ENCODE results near the gene TFEB. TPM values are rescaled to one million over a fixed set of nuclear protein-coding genes. Genes with fewer than 3 reads are reported as not detected.

Gene TFEB
- total RNA-seq: 10 to 100 TPM; 56.0 to 66.7 (median 66.2) TPM
- 48.6 TPM for total RNA-seq (2013)

DNA sequence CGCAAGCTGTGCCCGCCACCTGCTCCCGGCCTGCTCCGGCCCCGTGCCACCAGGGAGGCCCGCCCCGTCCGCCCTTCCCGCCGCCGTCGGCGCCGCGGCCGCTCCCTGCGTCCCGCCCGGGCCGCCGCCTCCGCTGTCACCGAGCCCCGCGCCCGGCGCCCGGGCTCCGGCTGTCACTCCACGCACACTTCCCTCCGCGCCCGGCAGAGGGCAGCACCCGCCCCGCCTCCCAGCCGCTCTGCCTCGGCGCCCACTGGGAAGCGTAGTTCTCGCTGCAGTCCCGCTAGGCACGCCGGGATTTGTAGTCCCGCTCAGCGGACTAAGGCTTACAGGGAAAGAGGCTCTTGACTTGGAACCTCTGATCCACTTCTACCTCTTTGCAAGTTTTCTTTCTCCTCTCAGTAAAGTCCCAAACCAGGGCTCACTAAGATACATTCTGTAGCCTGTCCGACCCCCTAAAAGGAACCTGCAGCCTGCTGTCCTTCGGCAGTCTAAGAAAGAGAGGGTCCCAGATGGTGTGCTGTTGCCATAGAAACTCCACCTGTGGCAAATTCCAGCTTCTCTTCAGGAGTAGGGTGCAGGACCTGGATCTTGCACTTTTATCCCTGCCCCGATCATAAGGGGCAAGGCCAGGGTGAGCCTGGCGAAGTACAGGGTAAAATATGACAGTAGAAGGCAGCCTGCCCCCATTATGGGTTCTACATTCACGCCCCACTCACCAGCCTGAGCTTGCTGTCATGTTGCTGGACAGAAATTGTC lies at the start of gene TFEB:
Gene TFEB, minus strand, starts transcription at position 182 of the 759 bp plus-strand sequence. CDS start 44,395 bp downstream, outside the sequence.
- DNase-seq: peak; percentile 96
- TF ChIP-seq, protein P1, sequence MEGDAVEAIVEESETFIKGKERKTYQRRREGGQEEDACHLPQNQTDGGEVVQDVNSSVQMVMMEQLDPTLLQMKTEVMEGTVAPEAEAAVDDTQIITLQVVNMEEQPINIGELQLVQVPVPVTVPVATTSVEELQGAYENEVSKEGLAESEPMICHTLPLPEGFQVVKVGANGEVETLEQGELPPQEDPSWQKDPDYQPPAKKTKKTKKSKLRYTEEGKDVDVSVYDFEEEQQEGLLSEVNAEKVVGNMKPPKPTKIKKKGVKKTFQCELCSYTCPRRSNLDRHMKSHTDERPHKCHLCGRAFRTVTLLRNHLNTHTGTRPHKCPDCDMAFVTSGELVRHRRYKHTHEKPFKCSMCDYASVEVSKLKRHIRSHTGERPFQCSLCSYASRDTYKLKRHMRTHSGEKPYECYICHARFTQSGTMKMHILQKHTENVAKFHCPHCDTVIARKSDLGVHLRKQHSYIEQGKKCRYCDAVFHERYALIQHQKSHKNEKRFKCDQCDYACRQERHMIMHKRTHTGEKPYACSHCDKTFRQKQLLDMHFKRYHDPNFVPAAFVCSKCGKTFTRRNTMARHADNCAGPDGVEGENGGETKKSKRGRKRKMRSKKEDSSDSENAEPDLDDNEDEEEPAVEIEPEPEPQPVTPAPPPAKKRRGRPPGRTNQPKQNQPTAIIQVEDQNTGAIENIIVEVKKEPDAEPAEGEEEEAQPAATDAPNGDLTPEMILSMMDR (IDR thresholded peaks at IDR 0.05): peak; percentile 72
- no peaks in the 10 kb centered on the region for H3K27me3 ChIP-seq (ENCODE audit: control insufficient read depth, insufficient read depth, low read length)

DNA sequence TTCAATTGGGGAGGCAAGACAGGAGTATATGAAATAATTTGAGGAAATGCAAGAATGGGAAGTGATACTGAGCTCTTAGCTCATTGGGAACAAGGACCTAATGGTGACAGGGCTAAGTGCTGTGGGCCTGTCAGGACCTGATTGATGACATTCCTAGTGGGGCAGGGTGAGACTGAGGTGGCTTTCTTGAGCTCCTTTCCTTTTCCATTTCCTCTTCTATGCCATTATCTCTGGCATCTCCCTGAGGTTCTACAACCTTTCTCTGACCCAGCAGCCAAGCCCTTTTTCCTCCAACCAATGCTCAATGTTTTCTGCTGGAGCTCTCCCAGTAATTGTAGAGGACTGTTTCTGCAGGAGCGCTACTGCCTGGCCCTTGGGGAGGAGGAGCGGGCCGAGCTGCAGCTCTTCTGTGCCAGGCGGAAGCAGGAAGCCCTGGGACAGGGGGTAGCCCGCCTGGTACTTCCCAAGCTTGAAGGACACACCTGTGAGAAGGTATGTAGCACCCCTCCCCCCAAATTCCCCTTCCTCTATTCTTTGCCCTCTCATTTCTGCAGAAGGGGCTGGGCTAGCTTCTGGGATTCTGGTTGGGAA lies 49.3 kb upstream of the TFEB start:
- ATAC-seq (no peak), DNase-seq (no peak)
- TF ChIP-seq, protein P1 (IDR thresholded peaks at IDR 0.05): no peak
- Histone ChIP-seq H3K4me1 (ENCODE audit: control insufficient read depth, insufficient read depth, low read length) (peaks cover 40% of the 10 kb centered on the region), H3K27ac (ENCODE audit: low read length) (no peak overlapping the region), H3K27me3 (ENCODE audit: control insufficient read depth, insufficient read depth, low read length) (no peaks in the 10 kb centered on the region), H3K36me3 (ENCODE audit: control insufficient read depth, insufficient read depth, low read length) (peaks cover 4% of the 10 kb centered on the region), H3K9me3 (ENCODE audit: control insufficient read depth, insufficient read depth, low read length) (no peaks in the 10 kb centered on the region), H3K4me3 (ENCODE audit: low read length) (no peak overlapping the region)
- no peak overlapping the region for H3K27ac Mint-ChIP-seq
- H3K4me3 Mint-ChIP-seq: no peak overlapping the region
- WGBS (ENCODE audit: insufficient coverage): 80% methylated on average over 5 of the region's 5 CpGs
- peaks cover 0 to 3% of the 10 kb centered on the region in 2 donors for H3K27me3 Mint-ChIP-seq (ENCODE audit: low read depth in 2 of 2)
- H3K4me1 Mint-ChIP-seq: peaks cover 0 to 32% of the 10 kb centered on the region in 2 donors
- H3K9me3 Mint-ChIP-seq: no peaks in the 10 kb centered on the region
- H3K36me3 Mint-ChIP-seq: peaks cover 1% of the 10 kb centered on the region
- intact Hi-C loops (cut with micrococcal nuclease): loop anchor here (10.0 kb wide), 1 partner anchor 760 kb away; no protein-coding TSS in a partner anchor

More for the DNA sequence above, at the start of gene TFEB:
- Histone ChIP-seq H3K36me3 (ENCODE audit: control insufficient read depth, insufficient read depth, low read length) (no peaks in the 10 kb centered on the region), H3K4me1 (ENCODE audit: control insufficient read depth, insufficient read depth, low read length) (peaks cover 39% of the 10 kb centered on the region), H3K9me3 (ENCODE audit: control insufficient read depth, insufficient read depth, low read length) (no peaks in the 10 kb centered on the region), H3K27ac (ENCODE audit: low read length) (peak within 1 kb of the TSS; percentile 89), H3K4me3 (ENCODE audit: low read length) (peak within 1 kb of the TSS; percentile 74)
- peak; percentile 50 to 79 (median 63) for ATAC-seq
- peak within 1 kb of the TSS; percentile 88 to 95 for H3K27ac Mint-ChIP-seq
- peaks cover 24 to 31% of the 10 kb centered on the region in 2 donors for H3K4me1 Mint-ChIP-seq
- H3K9me3 Mint-ChIP-seq: no peaks in the 10 kb centered on the region
- 7% methylated on average over 50 of the region's 50 CpGs for WGBS (ENCODE audit: insufficient coverage)
- H3K27me3 Mint-ChIP-seq (ENCODE audit: low read depth in 2 of 2): no peaks in the 10 kb centered on the region
- peak within 1 kb of the TSS; percentile 81 for H3K4me3 Mint-ChIP-seq
- H3K36me3 Mint-ChIP-seq: no peaks in the 10 kb centered on the region
- intact Hi-C loops (cut with micrococcal nuclease): loop anchor here (1.0 to 2.0 kb wide), 2 partner anchors 51 to 482 kb away; partner anchors contain the start of genes MRPS10 and TOMM6

DNA sequence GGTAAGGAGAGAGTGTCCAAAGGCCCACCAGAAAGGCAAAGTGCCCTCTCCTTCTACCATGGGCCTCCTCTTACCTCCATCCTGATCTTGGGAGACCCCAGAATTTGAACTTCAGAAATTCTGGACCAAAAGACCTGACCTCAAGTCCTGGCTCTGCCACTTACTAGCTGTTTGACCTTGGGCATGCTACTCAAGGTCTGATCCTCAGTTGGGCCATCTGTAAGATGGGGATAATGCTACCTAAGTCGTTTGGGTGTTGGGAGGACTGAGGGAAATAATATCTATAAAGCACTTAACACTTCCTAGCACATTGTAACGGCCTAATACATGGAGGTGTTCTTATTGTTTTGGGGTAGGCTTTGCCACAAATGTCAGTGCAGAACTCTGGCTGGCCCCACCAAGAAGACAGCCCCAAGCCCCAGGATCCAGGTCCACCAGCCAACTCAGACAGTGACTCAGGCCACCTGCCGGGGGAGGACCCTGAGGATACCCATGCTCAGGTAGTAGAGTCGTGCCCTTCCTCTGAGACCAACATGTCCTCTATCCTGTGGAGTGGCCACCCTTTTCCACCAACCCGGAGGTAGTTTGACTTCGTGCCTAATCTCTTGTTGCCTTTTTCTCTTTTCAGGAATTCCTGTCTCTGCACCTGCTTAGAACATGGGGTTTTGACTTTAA lies 47.8 kb upstream of the TFEB start:
- Histone ChIP-seq H3K27me3 (ENCODE audit: control insufficient read depth, insufficient read depth, low read length) (no peaks in the 10 kb centered on the region), H3K27ac (ENCODE audit: low read length) (no peak overlapping the region), H3K4me1 (ENCODE audit: control insufficient read depth, insufficient read depth, low read length) (peaks cover 40% of the 10 kb centered on the region), H3K36me3 (ENCODE audit: control insufficient read depth, insufficient read depth, low read length) (no peaks in the 10 kb centered on the region), H3K4me3 (ENCODE audit: low read length) (no peak overlapping the region), H3K9me3 (ENCODE audit: control insufficient read depth, insufficient read depth, low read length) (no peaks in the 10 kb centered on the region)
- TF ChIP-seq, protein P1 (IDR thresholded peaks at IDR 0.05): no peak
- H3K4me1 Mint-ChIP-seq: peaks cover 7 to 38% of the 10 kb centered on the region in 2 donors
- DNase-seq (no peak), ATAC-seq (no peak)
- peaks cover 0 to 3% of the 10 kb centered on the region in 2 donors for H3K27me3 Mint-ChIP-seq (ENCODE audit: low read depth in 2 of 2)
- no peak overlapping the region for H3K4me3 Mint-ChIP-seq
- H3K9me3 Mint-ChIP-seq: no peaks in the 10 kb centered on the region
- WGBS (ENCODE audit: insufficient coverage): 87% methylated on average over 4 of the region's 6 CpGs
- intact Hi-C loops (cut with micrococcal nuclease): loop anchor here (10.0 kb wide), 1 partner anchor 762 kb away; no protein-coding TSS in a partner anchor
- H3K27ac Mint-ChIP-seq: no peak overlapping the region
- no peaks in the 10 kb centered on the region for H3K36me3 Mint-ChIP-seq

All from natural killer cell (primary cell).